ENCODE measurements around the gene ACTL10. TPM values are rescaled to one million over a fixed set of nuclear protein-coding genes. Genes with fewer than 3 reads are reported as not detected.
"Not testable (repeated sequence)": the region's sequence is repeated elsewhere in the genome, so short reads cannot be mapped to it uniquely, and the experiment has no call there.

The ACTL10 gene
- total RNA-seq, 1 experiment from 2014 or later, result 3.2 TPM

DNA sequence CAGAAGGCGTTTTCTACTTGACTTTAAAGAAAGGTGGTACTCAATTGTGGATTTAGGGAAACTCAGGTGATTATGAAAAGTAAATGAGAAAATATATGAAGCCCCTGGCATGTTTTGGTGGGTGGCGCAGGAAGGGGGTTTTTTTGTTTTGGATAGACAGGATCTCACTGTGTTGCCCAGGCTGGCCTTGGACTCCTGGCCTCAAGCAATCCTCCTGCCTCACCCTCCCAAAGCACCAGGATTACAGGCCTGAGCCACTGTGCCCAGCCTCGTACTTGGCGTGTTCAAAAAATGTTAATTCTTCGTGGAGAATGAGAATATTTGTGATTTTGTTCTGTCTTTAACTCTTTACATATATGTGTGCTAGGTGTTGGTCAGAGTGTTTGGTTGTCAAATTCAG lies 36.8 kb upstream of the ACTL10 start:
- intact Hi-C loops (cut with micrococcal nuclease), result no loop called here
- no peak overlapping the region for H3K4me3 Mint-ChIP-seq (ENCODE audit: unreplicated experiment)
- ChIA-PET CTCF (interaction anchor here (0.6 to 0.7 kb wide), 2 partner anchors 47 to 1009 kb away, joined by 3 to 5 read pairs; no protein-coding TSS in a partner anchor), POLR2A (no interaction called here)
- no peaks in the 10 kb centered on the region for H3K9me3 Mint-ChIP-seq (ENCODE audit: unreplicated experiment)
- DNase-seq (ENCODE audit: unreplicated experiment), result no peak
- no peak overlapping the region for H3K27ac Mint-ChIP-seq (ENCODE audit: low read depth, unreplicated experiment)
- no peaks in the 10 kb centered on the region for H3K4me1 Mint-ChIP-seq (ENCODE audit: insufficient read depth, unreplicated experiment)
- TF ChIP-seq, protein P1, sequence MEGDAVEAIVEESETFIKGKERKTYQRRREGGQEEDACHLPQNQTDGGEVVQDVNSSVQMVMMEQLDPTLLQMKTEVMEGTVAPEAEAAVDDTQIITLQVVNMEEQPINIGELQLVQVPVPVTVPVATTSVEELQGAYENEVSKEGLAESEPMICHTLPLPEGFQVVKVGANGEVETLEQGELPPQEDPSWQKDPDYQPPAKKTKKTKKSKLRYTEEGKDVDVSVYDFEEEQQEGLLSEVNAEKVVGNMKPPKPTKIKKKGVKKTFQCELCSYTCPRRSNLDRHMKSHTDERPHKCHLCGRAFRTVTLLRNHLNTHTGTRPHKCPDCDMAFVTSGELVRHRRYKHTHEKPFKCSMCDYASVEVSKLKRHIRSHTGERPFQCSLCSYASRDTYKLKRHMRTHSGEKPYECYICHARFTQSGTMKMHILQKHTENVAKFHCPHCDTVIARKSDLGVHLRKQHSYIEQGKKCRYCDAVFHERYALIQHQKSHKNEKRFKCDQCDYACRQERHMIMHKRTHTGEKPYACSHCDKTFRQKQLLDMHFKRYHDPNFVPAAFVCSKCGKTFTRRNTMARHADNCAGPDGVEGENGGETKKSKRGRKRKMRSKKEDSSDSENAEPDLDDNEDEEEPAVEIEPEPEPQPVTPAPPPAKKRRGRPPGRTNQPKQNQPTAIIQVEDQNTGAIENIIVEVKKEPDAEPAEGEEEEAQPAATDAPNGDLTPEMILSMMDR (IDR thresholded peaks at IDR 0.05; ENCODE audit: unreplicated experiment), result no peak
- no TSS peak for BruUV-seq (replicated peaks)
- H3K36me3 Mint-ChIP-seq (ENCODE audit: insufficient read depth, unreplicated experiment), result peaks cover 60% of the 10 kb centered on the region
- no peaks in the 10 kb centered on the region for H3K27me3 Mint-ChIP-seq (ENCODE audit: insufficient read depth, unreplicated experiment)

DNA sequence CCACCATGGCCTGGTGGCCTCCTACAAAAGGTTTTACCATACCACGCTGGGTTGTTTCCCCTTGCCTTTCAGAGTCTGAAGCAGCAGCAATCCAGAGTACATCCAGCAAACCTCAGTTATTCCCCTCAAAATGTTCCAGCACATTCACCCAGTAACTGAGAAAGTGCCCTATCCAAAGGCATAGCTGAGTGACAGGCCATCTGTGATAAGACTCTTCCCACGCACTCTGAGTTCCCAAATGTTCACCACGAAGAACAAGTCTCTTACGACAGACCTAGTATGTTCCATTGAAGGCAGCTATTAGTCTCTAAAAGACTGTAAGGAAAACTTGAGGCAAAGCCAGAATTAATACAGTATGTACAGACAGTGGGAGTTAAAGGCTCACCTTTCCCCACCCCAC lies 36.2 kb upstream of the ACTL10 start:
- Mint-ChIP-seq H3K27ac (ENCODE audit: low read depth, unreplicated experiment) (no peak overlapping the region), H3K4me1 (ENCODE audit: insufficient read depth, unreplicated experiment) (no peaks in the 10 kb centered on the region), H3K9me3 (ENCODE audit: unreplicated experiment) (no peaks in the 10 kb centered on the region), H3K4me3 (ENCODE audit: unreplicated experiment) (no peak overlapping the region), H3K36me3 (ENCODE audit: insufficient read depth, unreplicated experiment) (peaks cover 56% of the 10 kb centered on the region), H3K27me3 (ENCODE audit: insufficient read depth, unreplicated experiment) (no peaks in the 10 kb centered on the region)
- CTCF ChIA-PET, result interaction anchor here (0.6 to 0.7 kb wide), 2 partner anchors 48 to 1010 kb away, joined by 3 to 5 read pairs; no protein-coding TSS in a partner anchor
- no peak for DNase-seq (ENCODE audit: unreplicated experiment)
- intact Hi-C loops (cut with micrococcal nuclease), result no loop called here
- TF ChIP-seq, protein P1 (IDR thresholded peaks at IDR 0.05; ENCODE audit: unreplicated experiment), result no peak
- POLR2A ChIA-PET, result no interaction called here
- no TSS peak for BruUV-seq (replicated peaks)

DNA sequence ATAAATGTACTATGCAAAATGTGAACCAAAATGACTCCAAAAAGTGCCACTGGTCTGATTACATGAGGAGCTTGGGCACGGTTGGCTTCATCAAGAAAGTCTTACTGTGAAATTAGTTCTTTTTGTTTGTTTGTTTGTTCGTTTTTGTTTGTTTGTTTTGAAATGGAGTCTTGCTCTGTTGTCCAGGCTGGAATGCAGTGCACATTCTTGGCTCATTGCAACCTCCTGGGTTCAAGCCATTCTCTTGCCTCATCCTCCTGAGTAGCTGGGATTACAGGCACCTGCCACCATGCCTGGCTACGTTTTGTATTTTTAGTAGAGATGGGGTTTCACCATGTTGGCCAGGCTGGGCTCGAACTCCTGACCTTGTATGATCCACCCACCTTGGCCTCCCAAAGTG lies 34.8 kb upstream of the ACTL10 start:
- BruUV-seq (replicated peaks); H3K27me3 Mint-ChIP-seq (ENCODE audit: insufficient read depth, unreplicated experiment); H3K9me3 Mint-ChIP-seq (ENCODE audit: unreplicated experiment); intact Hi-C loops (cut with micrococcal nuclease); H3K4me3 Mint-ChIP-seq (ENCODE audit: unreplicated experiment); DNase-seq (ENCODE audit: unreplicated experiment); H3K4me1 Mint-ChIP-seq (ENCODE audit: insufficient read depth, unreplicated experiment); H3K27ac Mint-ChIP-seq (ENCODE audit: low read depth, unreplicated experiment); CTCF ChIA-PET: not testable (repeated sequence)
- peaks cover 45% of the 10 kb centered on the region for H3K36me3 Mint-ChIP-seq (ENCODE audit: insufficient read depth, unreplicated experiment)
- POLR2A ChIA-PET, result interaction anchor here (0.6 to 1.2 kb wide), 3 partner anchors 12 to 32 kb away, joined by 3 read pairs; no protein-coding TSS in a partner anchor

- intact Hi-C loops (cut with micrococcal nuclease), result no loop called here
- no peak overlapping the region for H3K27ac Mint-ChIP-seq (ENCODE audit: low read depth, unreplicated experiment)
- no peaks in the 10 kb centered on the region for H3K4me1 Mint-ChIP-seq (ENCODE audit: insufficient read depth, unreplicated experiment)
- CTCF ChIA-PET, result interaction anchor here (0.6 to 1.5 kb wide), 3 partner anchors 32 to 1167 kb away, joined by 3 to 5 read pairs (median 4); no protein-coding TSS in a partner anchor
- no peaks in the 10 kb centered on the region for H3K27me3 Mint-ChIP-seq (ENCODE audit: insufficient read depth, unreplicated experiment)
- BruUV-seq (replicated peaks), result no TSS peak
- H3K4me3 Mint-ChIP-seq (ENCODE audit: unreplicated experiment), result no peak overlapping the region
- POLR2A ChIA-PET, result interaction anchor here (1.2 kb wide), 1 partner anchor 73 kb away, joined by 4 read pairs; no protein-coding TSS in a partner anchor
- DNase-seq (ENCODE audit: unreplicated experiment), result no peak
- peaks cover 57% of the 10 kb centered on the region for H3K36me3 Mint-ChIP-seq (ENCODE audit: insufficient read depth, unreplicated experiment)
- H3K9me3 Mint-ChIP-seq (ENCODE audit: unreplicated experiment), result no peaks in the 10 kb centered on the region
- TF ChIP-seq, protein P1 (IDR thresholded peaks at IDR 0.05; ENCODE audit: unreplicated experiment), result no peak
Observed at GRCh38 chr20:33635341-33635740, 31.4 kb upstream of the ACTL10 start.

DNA sequence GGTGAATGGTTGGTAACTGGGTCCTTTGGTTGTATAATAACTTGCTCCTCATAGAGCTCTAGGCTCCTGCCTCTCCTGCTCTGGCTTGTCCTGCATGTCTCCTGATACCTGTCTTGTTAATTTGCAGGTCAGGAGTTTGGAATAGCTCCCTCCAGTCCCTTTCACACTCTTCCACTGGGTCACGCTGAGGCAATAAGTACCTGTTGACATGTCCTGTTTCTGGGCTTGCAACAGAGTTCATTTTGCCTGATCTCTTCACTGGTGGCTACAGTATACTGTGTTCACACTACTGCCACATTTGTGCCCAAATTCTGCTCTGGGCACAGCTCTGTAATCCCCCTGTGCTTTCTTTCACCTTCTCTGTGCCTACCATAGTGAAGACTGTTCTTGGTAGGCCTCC lies 30.0 kb upstream of the ACTL10 start:
- ChIA-PET CTCF (no interaction called here), POLR2A (interaction anchor here (0.6 kb wide), 1 partner anchor 235 kb away, joined by 3 read pairs; the partner anchor contains the start of gene CDK5RAP1)
- Mint-ChIP-seq H3K4me3 (ENCODE audit: unreplicated experiment) (no peak overlapping the region), H3K9me3 (ENCODE audit: unreplicated experiment) (no peaks in the 10 kb centered on the region), H3K4me1 (ENCODE audit: insufficient read depth, unreplicated experiment) (no peaks in the 10 kb centered on the region), H3K27me3 (ENCODE audit: insufficient read depth, unreplicated experiment) (no peaks in the 10 kb centered on the region), H3K27ac (ENCODE audit: low read depth, unreplicated experiment) (no peak overlapping the region), H3K36me3 (ENCODE audit: insufficient read depth, unreplicated experiment) (peaks cover 62% of the 10 kb centered on the region)
- intact Hi-C loops (cut with micrococcal nuclease), result no loop called here
- DNase-seq (ENCODE audit: unreplicated experiment), result no peak
- BruUV-seq (replicated peaks), result no TSS peak
- TF ChIP-seq, protein P1 (IDR thresholded peaks at IDR 0.05; ENCODE audit: unreplicated experiment), result no peak
